GM12872 (cell line): Measurements from ENCODE around the gene IMP4.

Experiments
- TF ChIP-seq, protein P1 (sequence below): IDR thresholded peaks from 3 replicates; pipeline ENCODE4 v1.5.1; 2011; ENCODE audit warnings: low read depth, mild to moderate bottlenecking, low read length, moderate library complexity; ENCODE audit not compliant: insufficient read depth

IMP4 gene

DNA sequence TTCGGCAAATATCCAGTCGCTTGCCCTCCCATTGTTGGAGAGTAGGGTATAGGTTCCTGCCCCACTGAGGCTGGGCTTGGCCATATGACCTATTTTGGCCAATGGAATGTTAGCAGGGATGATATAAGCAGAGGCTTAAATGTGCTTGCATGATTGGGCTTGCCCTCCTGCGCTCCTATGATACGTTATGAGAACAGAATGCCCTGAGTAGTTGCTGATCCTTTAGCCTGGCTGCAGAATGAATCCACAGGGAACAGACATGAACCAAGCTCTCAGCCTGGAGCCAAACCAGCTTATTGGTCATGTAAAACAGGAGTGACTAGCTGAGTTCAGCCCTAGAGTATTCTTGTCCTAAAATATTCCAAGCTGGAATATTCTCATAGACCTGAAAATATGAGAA, 34.8 kb upstream of the IMP4 start:
- TF ChIP-seq, protein P1, sequence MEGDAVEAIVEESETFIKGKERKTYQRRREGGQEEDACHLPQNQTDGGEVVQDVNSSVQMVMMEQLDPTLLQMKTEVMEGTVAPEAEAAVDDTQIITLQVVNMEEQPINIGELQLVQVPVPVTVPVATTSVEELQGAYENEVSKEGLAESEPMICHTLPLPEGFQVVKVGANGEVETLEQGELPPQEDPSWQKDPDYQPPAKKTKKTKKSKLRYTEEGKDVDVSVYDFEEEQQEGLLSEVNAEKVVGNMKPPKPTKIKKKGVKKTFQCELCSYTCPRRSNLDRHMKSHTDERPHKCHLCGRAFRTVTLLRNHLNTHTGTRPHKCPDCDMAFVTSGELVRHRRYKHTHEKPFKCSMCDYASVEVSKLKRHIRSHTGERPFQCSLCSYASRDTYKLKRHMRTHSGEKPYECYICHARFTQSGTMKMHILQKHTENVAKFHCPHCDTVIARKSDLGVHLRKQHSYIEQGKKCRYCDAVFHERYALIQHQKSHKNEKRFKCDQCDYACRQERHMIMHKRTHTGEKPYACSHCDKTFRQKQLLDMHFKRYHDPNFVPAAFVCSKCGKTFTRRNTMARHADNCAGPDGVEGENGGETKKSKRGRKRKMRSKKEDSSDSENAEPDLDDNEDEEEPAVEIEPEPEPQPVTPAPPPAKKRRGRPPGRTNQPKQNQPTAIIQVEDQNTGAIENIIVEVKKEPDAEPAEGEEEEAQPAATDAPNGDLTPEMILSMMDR: no peak

DNA sequence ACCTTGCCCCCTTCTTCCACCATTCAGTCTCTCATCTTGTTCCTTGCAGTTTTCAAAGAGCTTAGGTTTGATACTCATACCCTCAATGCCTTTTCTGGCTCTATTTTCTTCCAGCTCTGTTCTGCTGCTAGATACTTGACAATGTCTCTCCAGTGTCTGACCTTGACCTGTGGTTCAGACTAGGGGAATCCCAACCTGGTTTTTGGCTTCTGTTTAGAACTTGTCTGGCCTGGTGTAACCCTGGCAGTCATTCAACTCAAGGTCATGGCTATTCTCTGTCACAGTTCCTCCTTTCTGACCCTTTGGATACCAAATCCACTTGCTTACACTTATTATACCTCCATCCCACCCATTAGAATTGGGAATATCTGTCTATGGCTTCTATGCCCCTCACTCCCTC, 31.8 kb upstream of the IMP4 start:
- TF ChIP-seq, protein P1: no peak

DNA sequence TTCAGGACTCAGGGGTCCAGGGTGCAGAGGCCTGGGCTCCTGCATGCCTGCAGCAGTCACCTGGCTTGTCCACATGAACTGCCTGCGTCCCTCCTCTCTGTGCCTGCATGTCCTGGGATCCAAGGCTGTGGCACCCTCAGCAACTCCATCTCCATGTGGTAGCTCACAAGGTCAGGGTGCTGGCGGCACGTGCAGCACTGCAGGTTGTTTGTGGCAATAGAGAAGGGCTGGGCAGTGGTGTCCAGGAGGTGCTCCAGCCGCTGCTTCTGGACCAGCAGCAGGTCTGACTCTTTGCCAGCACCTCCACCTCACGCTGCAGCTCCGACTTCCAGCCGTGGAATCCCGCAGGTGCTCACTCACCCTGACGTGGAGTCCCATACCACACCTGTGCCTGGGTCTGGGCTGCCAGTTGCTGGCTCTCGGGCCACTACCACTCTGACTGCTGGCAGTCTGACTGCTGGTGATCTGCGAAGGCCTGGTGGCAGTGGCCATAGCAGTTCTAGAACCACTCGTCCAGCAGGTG, 28.8 kb upstream of the IMP4 start:
- TF ChIP-seq, protein P1: no peak

DNA sequence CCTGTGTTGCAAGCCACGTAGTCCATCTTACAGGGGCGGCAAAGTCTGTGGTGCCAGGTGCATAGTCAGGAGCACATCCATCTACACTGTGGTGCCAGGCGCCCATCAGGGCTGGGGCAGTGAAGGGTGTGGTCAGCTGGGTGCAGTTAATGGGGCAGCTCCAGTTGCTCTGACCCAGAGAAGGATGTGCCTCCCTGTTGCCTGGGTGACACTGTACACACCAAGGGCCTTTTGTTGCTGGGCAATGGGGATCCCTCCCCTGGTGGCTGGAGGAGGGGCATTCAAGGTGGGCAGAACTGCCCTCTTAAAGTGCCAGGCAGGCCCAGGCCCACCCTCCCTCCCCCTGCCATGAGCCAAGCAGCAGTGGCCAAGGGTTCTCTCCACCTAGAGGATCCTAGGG, 28.3 kb upstream of the IMP4 start:
- TF ChIP-seq, protein P1: no peak

DNA sequence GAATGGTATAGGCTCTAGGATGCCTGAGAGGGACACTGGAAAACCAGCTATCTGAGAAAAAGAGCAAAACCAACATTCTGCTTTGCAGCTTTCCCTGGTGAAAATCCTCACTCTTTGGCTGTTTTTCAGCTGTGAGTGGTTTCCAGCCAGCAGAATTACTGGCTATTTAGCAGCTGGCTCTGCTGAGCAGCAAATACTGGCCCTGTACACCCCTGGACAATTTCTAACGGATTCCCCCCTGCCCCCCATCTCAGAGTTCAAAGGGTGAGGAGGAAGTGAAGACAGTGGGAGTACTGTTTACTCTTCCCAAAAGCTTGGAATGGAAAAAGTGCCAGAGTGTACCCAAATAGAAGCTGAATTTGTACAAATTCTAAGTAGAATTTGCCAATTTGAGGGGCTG, 26.1 kb upstream of the IMP4 start:
- TF ChIP-seq, protein P1: no peak

DNA sequence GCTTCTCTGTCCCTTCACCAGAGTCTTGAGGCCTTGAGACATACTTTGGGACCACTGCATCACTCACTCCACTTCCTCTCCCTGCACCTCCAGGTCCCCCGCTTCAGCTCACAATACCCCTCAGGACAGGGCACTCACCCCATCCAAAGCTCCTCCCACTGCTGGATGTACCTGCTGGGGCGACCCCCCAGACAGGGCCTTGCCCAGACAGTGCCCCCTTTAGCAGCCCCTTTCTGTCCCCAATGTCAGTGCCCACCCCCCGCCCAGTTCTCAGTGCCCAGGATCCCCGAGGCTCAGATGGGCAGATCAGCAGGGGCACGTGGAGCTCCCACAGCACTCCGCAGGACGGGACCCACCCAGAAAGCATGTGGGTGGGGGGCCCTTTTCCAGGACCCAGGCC, 23.8 kb upstream of the IMP4 start:
- TF ChIP-seq, protein P1: no peak

DNA sequence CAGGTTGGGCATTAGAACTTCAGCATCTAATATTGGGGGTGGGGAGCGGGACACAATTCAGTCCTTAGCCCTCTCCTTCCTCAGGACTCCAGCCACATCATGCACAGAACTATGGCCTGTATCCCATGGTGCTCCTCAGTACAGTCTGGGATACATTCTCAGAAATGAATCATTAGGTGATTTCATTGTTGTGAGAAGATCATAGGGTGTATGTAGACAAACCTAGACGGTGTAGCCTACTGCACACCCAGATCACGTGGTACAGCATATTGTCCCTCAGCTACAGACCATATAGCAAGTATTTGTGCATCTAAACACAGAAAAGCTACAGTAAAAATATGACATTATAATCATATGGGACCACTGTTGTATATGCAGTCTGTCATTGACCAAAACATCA, 23.2 kb upstream of the IMP4 start:
- TF ChIP-seq, protein P1: no peak
